ENCODE data around the gene NMU.

GRCh38 chr4:55636656-55636999 is 530 bp upstream of the NMU start:
- TF ChIP-seq, protein P1, sequence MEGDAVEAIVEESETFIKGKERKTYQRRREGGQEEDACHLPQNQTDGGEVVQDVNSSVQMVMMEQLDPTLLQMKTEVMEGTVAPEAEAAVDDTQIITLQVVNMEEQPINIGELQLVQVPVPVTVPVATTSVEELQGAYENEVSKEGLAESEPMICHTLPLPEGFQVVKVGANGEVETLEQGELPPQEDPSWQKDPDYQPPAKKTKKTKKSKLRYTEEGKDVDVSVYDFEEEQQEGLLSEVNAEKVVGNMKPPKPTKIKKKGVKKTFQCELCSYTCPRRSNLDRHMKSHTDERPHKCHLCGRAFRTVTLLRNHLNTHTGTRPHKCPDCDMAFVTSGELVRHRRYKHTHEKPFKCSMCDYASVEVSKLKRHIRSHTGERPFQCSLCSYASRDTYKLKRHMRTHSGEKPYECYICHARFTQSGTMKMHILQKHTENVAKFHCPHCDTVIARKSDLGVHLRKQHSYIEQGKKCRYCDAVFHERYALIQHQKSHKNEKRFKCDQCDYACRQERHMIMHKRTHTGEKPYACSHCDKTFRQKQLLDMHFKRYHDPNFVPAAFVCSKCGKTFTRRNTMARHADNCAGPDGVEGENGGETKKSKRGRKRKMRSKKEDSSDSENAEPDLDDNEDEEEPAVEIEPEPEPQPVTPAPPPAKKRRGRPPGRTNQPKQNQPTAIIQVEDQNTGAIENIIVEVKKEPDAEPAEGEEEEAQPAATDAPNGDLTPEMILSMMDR (IDR thresholded peaks at IDR 0.05 in 2 of 3, conservative IDR thresholded peaks at IDR 0.05 in 1 of 3; ENCODE audit: control insufficient read depth in 2 of 3, extremely low read depth in 1 of 3, insufficient read depth in 1 of 3, low read depth in 3 of 3, low read length in 3 of 3): no peak
- no peak for TF ChIP-seq EP300 (IDR thresholded peaks at IDR 0.05; ENCODE audit: borderline replicate concordance in 1 of 2, control insufficient read depth in 1 of 2, low read depth in 2 of 2, low read length in 2 of 2)
- TF ChIP-seq GABPA (IDR thresholded peaks at IDR 0.05; ENCODE audit: low read depth): no peak
- TF ChIP-seq CHD1 (IDR thresholded peaks at IDR 0.05; ENCODE audit: low read depth, low read length): no peak
- TF ChIP-seq, protein P2, sequence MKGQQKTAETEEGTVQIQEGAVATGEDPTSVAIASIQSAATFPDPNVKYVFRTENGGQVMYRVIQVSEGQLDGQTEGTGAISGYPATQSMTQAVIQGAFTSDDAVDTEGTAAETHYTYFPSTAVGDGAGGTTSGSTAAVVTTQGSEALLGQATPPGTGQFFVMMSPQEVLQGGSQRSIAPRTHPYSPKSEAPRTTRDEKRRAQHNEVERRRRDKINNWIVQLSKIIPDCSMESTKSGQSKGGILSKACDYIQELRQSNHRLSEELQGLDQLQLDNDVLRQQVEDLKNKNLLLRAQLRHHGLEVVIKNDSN (IDR thresholded peaks at IDR 0.05; ENCODE audit: borderline replicate concordance, extremely low read length, insufficient read depth, low read depth, low read length): no peak
- TF ChIP-seq PAX5 (IDR thresholded peaks at IDR 0.05; ENCODE audit: borderline replicate concordance, low read depth, low read length): no peak
- no peak for TF ChIP-seq SMC3 (IDR thresholded peaks at IDR 0.05; ENCODE audit: borderline replicate concordance, low read length)
- no peak for TF ChIP-seq ELK1 (IDR thresholded peaks at IDR 0.05; ENCODE audit: low read depth, low read length)
- TF ChIP-seq CHD4 (IDR thresholded peaks at IDR 0.05): no peak

Measured in GM12878 (cell line).